ENCODE measurements around the gene ERGIC1. TPM values are rescaled to one million over a fixed set of nuclear protein-coding genes. Genes with fewer than 3 reads are reported as not detected.

ERGIC1 gene
- total RNA-seq, 1 experiment from 2014 or later = 77.0 TPM

GRCh38 chr5:172990776-172991175 lies 156.7 kb downstream of the ERGIC1 start:
- Histone ChIP-seq H4K91ac (ENCODE audit: insufficient read length, low read depth, low read length) (no peak overlapping the region), H4K5ac (ENCODE audit: insufficient read length, low read depth, low read length) (no peak overlapping the region), H3K56ac (ENCODE audit: insufficient read length, low read depth, low read length) (no peak overlapping the region), H3K9me3 (ENCODE audit: control insufficient read depth, low read depth, low read length) (no peaks in the 10 kb centered on the region), H2AFZ (ENCODE audit: low read length) (no peak overlapping the region), H3K23ac (ENCODE audit: insufficient read length, low read depth, low read length) (no peak overlapping the region), H3K4me2 (ENCODE audit: insufficient read depth, insufficient read length, low read length) (no peak overlapping the region), H3K79me2 (ENCODE audit: insufficient read depth, low read length) (peaks cover 4% of the 10 kb centered on the region; the same call in 1 of the 2 replicates), H3K27me3 (ENCODE audit: insufficient read depth, low read length) (no peaks in the 10 kb centered on the region), H3K14ac (ENCODE audit: insufficient read depth, low read length) (no peak overlapping the region), H3K4me1 (ENCODE audit: insufficient read depth, low read length) (no peaks in the 10 kb centered on the region), H2AK5ac (ENCODE audit: insufficient read length, low read length) (no peak overlapping the region), H4K20me1 (ENCODE audit: control insufficient read depth, insufficient read depth, insufficient read length) (no peaks in the 10 kb centered on the region), H2BK12ac (ENCODE audit: insufficient read length, low read depth, low read length) (no peak overlapping the region), H3K23me2 (ENCODE audit: insufficient read length, low read depth, low read length, poor library complexity, severe bottlenecking) (no peaks in the 10 kb centered on the region), H2BK5ac (ENCODE audit: insufficient read length, low read length) (no peak overlapping the region), H2BK20ac (ENCODE audit: low read depth, low read length, poor library complexity, severe bottlenecking) (no peak overlapping the region), H3K4ac (ENCODE audit: low read depth, low read length) (no peak overlapping the region), H2BK15ac (ENCODE audit: low read depth, low read length) (no peak overlapping the region), H3K27ac (ENCODE audit: insufficient read length, low read depth, low read length) (no peak overlapping the region), H3K79me1 (ENCODE audit: insufficient read depth, low read depth, low read length, poor library complexity, severe bottlenecking) (peaks cover 8% of the 10 kb centered on the region), H3K9ac (ENCODE audit: extremely low read depth, insufficient read length, low read length) (no peak overlapping the region), H4K8ac (replicated peaks; ENCODE audit: insufficient read length, low read depth, low read length) (no peak overlapping the region), H3T11ph (ENCODE audit: low read length) (no peak overlapping the region), H2BK120ac (ENCODE audit: low read depth, low read length, poor library complexity, severe bottlenecking) (no peak overlapping the region), H3K18ac (ENCODE audit: insufficient read length, low read depth, low read length) (no peak overlapping the region)
- Mint-ChIP-seq H3K27me3 (ENCODE audit: low read depth) (no peaks in the 10 kb centered on the region), H3K4me3 (no peak overlapping the region), H3K4me1 (no peaks in the 10 kb centered on the region), H3K36me3 (ENCODE audit: insufficient read depth in 1 of 3, low read depth in 3 of 3) (peaks cover 15 to 40% (median 36%) of the 10 kb centered on the region in 3 experiments; a peak in 6 of 7 replicates), H3K9me3 (no peaks in the 10 kb centered on the region), H3K27ac (no peak overlapping the region)
- no CpG with 5 or more reads among the region's 8 CpGs for WGBS (ENCODE audit: extremely low coverage, insufficient read length, low lambda C conversion rate)
- no peak for TF ChIP-seq CTCF (conservative IDR thresholded peaks at IDR 0.05)
- no peak for DNase-seq

Measured in H9 (cell line).